Measurements from ENCODE around the gene ADAM22. TPM values are rescaled to one million over a fixed set of nuclear protein-coding genes. Genes with fewer than 3 reads are reported as not detected.

ADAM22 gene
- total RNA-seq, 1 experiment from 2014 or later, result 10.1 TPM

GRCh38 chr7:87959336-87959735, 25.3 kb downstream of the ADAM22 start:
- CTCF ChIA-PET, result interaction anchor here (1.1 kb wide), 1 partner anchor 25 kb away, joined by 3 read pairs; the partner anchor contains the start of gene ADAM22
- intact Hi-C loops (cut with micrococcal nuclease; ENCODE audit: unreplicated experiment), result no loop called here

GRCh38 chr7:87960239-87960638, 26.2 kb downstream of the ADAM22 start:
- Histone ChIP-seq H3K4me1 (no peaks in the 10 kb centered on the region), H3K4me3 (ENCODE audit: low read depth, low read length) (no peak overlapping the region), H3K9me3 (no peaks in the 10 kb centered on the region), H3K36me3 (ENCODE audit: control insufficient read depth, insufficient read depth, low read length) (no peaks in the 10 kb centered on the region), H3K27me3 (replicated peaks; ENCODE audit: control insufficient read depth, insufficient read depth, low read length) (no peaks in the 10 kb centered on the region)
- no peaks in the 10 kb centered on the region for H3K4me1 Mint-ChIP-seq (ENCODE audit: low read depth, unreplicated experiment)
- H3K9me3 Mint-ChIP-seq (ENCODE audit: unreplicated experiment), result no peaks in the 10 kb centered on the region
- BruUV-seq (replicated peaks), result no TSS peak
- no peaks in the 10 kb centered on the region for H3K27me3 Mint-ChIP-seq (ENCODE audit: insufficient read depth, unreplicated experiment)
- POLR2A ChIA-PET, result interaction anchor here (0.6 kb wide), 1 partner anchor 33 kb away, joined by 5 read pairs; no protein-coding TSS in a partner anchor
- intact Hi-C loops (cut with micrococcal nuclease; ENCODE audit: unreplicated experiment), result no loop called here
- peaks cover 6% of the 10 kb centered on the region for H3K36me3 Mint-ChIP-seq (ENCODE audit: insufficient read depth, unreplicated experiment)
- no peak overlapping the region for H3K27ac Mint-ChIP-seq (ENCODE audit: unreplicated experiment)
- CTCF ChIA-PET, result interaction anchor here (1.1 kb wide), 1 partner anchor 26 kb away, joined by 3 read pairs; the partner anchor contains the start of gene ADAM22
- DNase-seq, result no peak
- TF ChIP-seq CTCF (IDR thresholded peaks at IDR 0.05; ENCODE audit: insufficient read depth in 1 of 2, low read depth in 1 of 2, low read length in 1 of 2, severe bottlenecking in 1 of 2, unreplicated experiment in 1 of 2), result no peak
- H3K4me3 Mint-ChIP-seq (ENCODE audit: unreplicated experiment), result no peak overlapping the region

More at GRCh38 chr7:87959336-87959735, 25.3 kb downstream of the ADAM22 start:
- H3K4me3 ChIP-seq (ENCODE audit: low read depth, low read length), result no peak overlapping the region
- DNase-seq, result no peak
- POLR2A ChIA-PET, result no interaction called here
- no peaks in the 10 kb centered on the region for H3K4me1 ChIP-seq
- H3K9me3 ChIP-seq, result no peaks in the 10 kb centered on the region
- Mint-ChIP-seq H3K36me3 (ENCODE audit: insufficient read depth, unreplicated experiment) (peaks cover 6% of the 10 kb centered on the region), H3K27me3 (ENCODE audit: insufficient read depth, unreplicated experiment) (no peaks in the 10 kb centered on the region), H3K27ac (ENCODE audit: unreplicated experiment) (no peak overlapping the region), H3K4me3 (ENCODE audit: unreplicated experiment) (no peak overlapping the region), H3K4me1 (ENCODE audit: low read depth, unreplicated experiment) (no peaks in the 10 kb centered on the region), H3K9me3 (ENCODE audit: unreplicated experiment) (no peaks in the 10 kb centered on the region)
- no TSS peak for BruUV-seq (replicated peaks)
- H3K36me3 ChIP-seq (ENCODE audit: control insufficient read depth, insufficient read depth, low read length), result no peaks in the 10 kb centered on the region
- no peak for TF ChIP-seq CTCF (IDR thresholded peaks at IDR 0.05; ENCODE audit: insufficient read depth in 1 of 2, low read depth in 1 of 2, low read length in 1 of 2, severe bottlenecking in 1 of 2, unreplicated experiment in 1 of 2)
- no peaks in the 10 kb centered on the region for H3K27me3 ChIP-seq (replicated peaks; ENCODE audit: control insufficient read depth, insufficient read depth, low read length)

- no peaks in the 10 kb centered on the region for H3K27me3 ChIP-seq (replicated peaks; ENCODE audit: control insufficient read depth, insufficient read depth, low read length)
- H3K27me3 Mint-ChIP-seq (ENCODE audit: insufficient read depth, unreplicated experiment), result no peaks in the 10 kb centered on the region
- H3K9me3 ChIP-seq, result no peaks in the 10 kb centered on the region; the same call in 1 of the 2 replicates
- H3K9me3 Mint-ChIP-seq (ENCODE audit: unreplicated experiment), result no peaks in the 10 kb centered on the region
- peaks cover 6% of the 10 kb centered on the region for H3K36me3 Mint-ChIP-seq (ENCODE audit: insufficient read depth, unreplicated experiment)
- H3K4me3 ChIP-seq (ENCODE audit: low read depth, low read length), result no peak overlapping the region
- H3K27ac Mint-ChIP-seq (ENCODE audit: unreplicated experiment), result no peak overlapping the region
- no peak for TF ChIP-seq CTCF (IDR thresholded peaks at IDR 0.05; ENCODE audit: insufficient read depth in 1 of 2, low read depth in 1 of 2, low read length in 1 of 2, severe bottlenecking in 1 of 2, unreplicated experiment in 1 of 2)
- ChIA-PET CTCF (no interaction called here), POLR2A (no interaction called here)
- H3K36me3 ChIP-seq (ENCODE audit: control insufficient read depth, insufficient read depth, low read length), result no peaks in the 10 kb centered on the region
- H3K4me1 Mint-ChIP-seq (ENCODE audit: low read depth, unreplicated experiment), result no peaks in the 10 kb centered on the region
- DNase-seq, result no peak
- no peaks in the 10 kb centered on the region for H3K4me1 ChIP-seq
- intact Hi-C loops (cut with micrococcal nuclease; ENCODE audit: unreplicated experiment), result no loop called here
- no peak overlapping the region for H3K4me3 Mint-ChIP-seq (ENCODE audit: unreplicated experiment)
- no TSS peak for BruUV-seq (replicated peaks)
Observed at GRCh38 chr7:87961754-87962153, 27.7 kb downstream of the ADAM22 start.

All from Caco-2 (cell line).